Ascending aorta (tissue), 2 donors: ENCODE data around the gene UCK1. TPM values are rescaled to one million over a fixed set of nuclear protein-coding genes. Genes with fewer than 3 reads are reported as not detected.

Experiments
- DNase-seq, 2 donors: peaks; one replicate each; pipeline ENCODE4 v3.0.0-alpha.2; 2019; ENCODE audit warnings: low spot score in 2 of 2
- H3K27ac ChIP-seq, 2 donors: fragments of 200-600 bp; sonication (generic); one replicate each; pipeline ENCODE4 v1.5.1; 2016 to 2017; ENCODE audit warnings: mild to moderate bottlenecking in 1 of 2
- H3K27me3 ChIP-seq: fragments of 200-600 bp; sonication (generic); one replicate; pipeline ENCODE4 v1.5.1; 2017
- H3K36me3 ChIP-seq, 2 donors: fragments of 200-600 bp; sonication (generic); one replicate each; pipeline ENCODE4 v1.5.1; 2016
- H3K4me1 ChIP-seq, 2 donors: fragments of 200-600 bp; sonication (generic); one replicate each; pipeline ENCODE4 v1.5.1; 2016 to 2017; ENCODE audit warnings: mild to moderate bottlenecking in 1 of 2
- H3K4me3 ChIP-seq, 2 donors: fragments of 200-600 bp; sonication (generic); one replicate each; pipeline ENCODE4 v1.5.1; 2016 to 2017; ENCODE audit warnings: mild to moderate bottlenecking in 1 of 2
- H3K9me3 ChIP-seq, 2 donors: fragments of 200-600 bp; sonication (generic); one replicate each; pipeline ENCODE4 v1.5.1; 2016
- CTCF ChIP-seq, 3 experiments: fragments of 200-600 bp in 2 of 3; fragments of 450-650 bp in 1 of 3; sonication (generic) in 2 of 3; IDR thresholded peaks; one replicate each; pipeline ENCODE4 v1.5.1; 2016 to 2019; ENCODE audit warnings: antibody characterized with exemption in 3 of 3, mild to moderate bottlenecking in 1 of 3, moderate library complexity in 1 of 3
- intact Hi-C: fragments of 100-400 bp; cut with DNase I; formaldehyde crosslinking; loops from one replicate; pipeline ENCODE4 v1.15.1; 2023
- total RNA-seq: library from RNA; depleted of rRNA; stranded (reverse); fragments of >200 nt; gene quantifications from one replicate; pipeline ENCODE4 v1.1.0, GENCODE V29; 2016

Gene UCK1
- total RNA-seq, 1 donor from 2014 or later: 39.8 TPM

- Histone ChIP-seq H3K36me3 (peaks cover 99 to 100% of the 10 kb centered on the region in 2 donors), H3K4me1 (no peaks in the 10 kb centered on the region), H3K27ac (no peak overlapping the region), H3K4me3 (no peak overlapping the region), H3K27me3 (no peaks in the 10 kb centered on the region), H3K9me3 (no peaks in the 10 kb centered on the region)
- intact Hi-C loops: no loop called here
- DNase-seq: no peak
- TF ChIP-seq CTCF (IDR thresholded peaks at IDR 0.05): no peak
These were observed 39.0 kb downstream of the UCK1 start for GRCh38 chr9:131492070-131492469.

GRCh38 chr9:131491001-131491710, 39.9 kb downstream of the UCK1 start:
- no peak overlapping the region for H3K4me3 ChIP-seq
- no peaks in the 10 kb centered on the region for H3K4me1 ChIP-seq
- no peak for TF ChIP-seq CTCF (IDR thresholded peaks at IDR 0.05)
- no peak overlapping the region for H3K27ac ChIP-seq
- DNase-seq: no peak
- H3K36me3 ChIP-seq: peaks cover 98 to 100% of the 10 kb centered on the region in 2 donors
- intact Hi-C loops: no loop called here
- H3K9me3 ChIP-seq: no peaks in the 10 kb centered on the region
- no peaks in the 10 kb centered on the region for H3K27me3 ChIP-seq

- Histone ChIP-seq H3K36me3 (peaks cover 98 to 100% of the 10 kb centered on the region in 2 donors), H3K27ac (no peak overlapping the region), H3K4me3 (no peak overlapping the region), H3K4me1 (no peaks in the 10 kb centered on the region), H3K9me3 (no peaks in the 10 kb centered on the region), H3K27me3 (no peaks in the 10 kb centered on the region)
- intact Hi-C loops: no loop called here
- TF ChIP-seq CTCF (IDR thresholded peaks at IDR 0.05): no peak
- no peak for DNase-seq
These were observed 40.5 kb downstream of the UCK1 start for GRCh38 chr9:131490514-131490913.

- H3K36me3 ChIP-seq: peaks cover 98 to 100% of the 10 kb centered on the region in 2 donors
- TF ChIP-seq CTCF (IDR thresholded peaks at IDR 0.05): no peak
These were observed 43.4 kb downstream of the UCK1 start for GRCh38 chr9:131487621-131488031.

GRCh38 chr9:131487001-131487400, 44.1 kb downstream of the UCK1 start:
- H3K4me1 ChIP-seq: no peaks in the 10 kb centered on the region
- no peaks in the 10 kb centered on the region for H3K27me3 ChIP-seq
- H3K27ac ChIP-seq: no peak overlapping the region
- no peak overlapping the region for H3K4me3 ChIP-seq
- no peak for DNase-seq
- intact Hi-C loops: no loop called here
- no peaks in the 10 kb centered on the region for H3K9me3 ChIP-seq
- TF ChIP-seq CTCF (IDR thresholded peaks at IDR 0.05): no peak
- H3K36me3 ChIP-seq: peaks cover 98 to 100% of the 10 kb centered on the region in 2 donors

More at GRCh38 chr9:131487621-131488031, 43.4 kb downstream of the UCK1 start:
- intact Hi-C loops: no loop called here
- Histone ChIP-seq H3K4me1 (no peaks in the 10 kb centered on the region), H3K9me3 (no peaks in the 10 kb centered on the region), H3K27me3 (no peaks in the 10 kb centered on the region), H3K27ac (no peak overlapping the region), H3K4me3 (no peak overlapping the region)
- no peak for DNase-seq
